Regular cardiac myocyte (primary cell): ENCODE measurements around the gene COG8. TPM values are rescaled to one million over a fixed set of nuclear protein-coding genes. Genes with fewer than 3 reads are reported as not detected.

Experiments used
- total RNA-seq: library from RNA; depleted of rRNA; stranded (reverse); fragments of >200 nt; gene quantifications from 2 replicates; pipeline ENCODE4 v1.2.3, GENCODE V29; 2014

COG8 gene
- 45.6 and 48.8 TPM in 2 replicates for total RNA-seq

DNA sequence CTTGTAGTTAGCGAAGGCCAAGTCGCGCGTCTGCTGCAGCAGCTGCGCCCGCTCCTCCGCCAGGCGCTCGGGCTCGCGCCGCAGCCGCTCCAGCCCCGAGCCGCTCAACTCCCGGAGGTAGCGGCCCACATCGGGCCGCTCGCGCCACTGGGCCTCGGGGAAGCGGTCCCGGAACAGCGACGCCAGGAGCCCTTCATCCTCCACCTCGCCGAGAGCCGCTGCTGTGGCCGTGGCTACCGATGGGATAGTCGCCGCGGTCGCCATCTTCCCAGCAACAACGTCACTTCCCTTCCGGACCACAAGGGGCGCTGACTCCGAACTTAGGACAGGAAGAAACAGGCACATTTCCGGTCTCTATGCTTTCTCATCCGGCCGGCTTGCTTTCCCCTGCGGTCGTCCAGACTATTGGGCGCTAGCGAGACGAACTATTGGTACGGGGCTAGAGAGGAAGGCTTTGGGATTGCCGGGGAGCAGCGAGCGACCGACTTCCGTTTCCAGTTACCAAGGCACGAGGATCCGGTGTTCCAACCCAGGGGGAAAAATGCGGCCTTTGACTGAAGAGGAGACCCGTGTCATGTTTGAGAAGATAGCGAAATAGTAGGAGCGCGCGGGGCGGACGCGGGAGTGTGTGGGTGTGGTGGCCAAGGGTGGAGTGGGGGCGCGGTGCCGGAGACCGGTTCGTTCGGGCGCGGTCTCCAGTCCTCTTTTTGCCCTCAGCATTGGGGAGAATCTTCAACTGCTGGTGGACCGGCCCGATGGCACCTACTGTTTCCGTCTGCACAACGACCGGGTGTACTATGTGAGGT is at the start of gene COG8, which contains the start of gene NIP7:
Gene COG8 (minus strand): TSS at position 276 of the 806 bp plus-strand sequence. CDS start 12 bp downstream, at position 264.
Gene NIP7 (plus strand): TSS at position 484 of the 806 bp plus-strand sequence. CDS start 58 bp downstream, at position 542.

GRCh38 chr16:69351309-69352027 is 12.1 kb upstream of the COG8 start, which contains the start of gene TMED6:
Gene TMED6 (minus strand): TSS chr16:69351786. CDS start chr16:69351753, 33 bp downstream.

GRCh38 chr16:69330286-69331109 is 8.9 kb downstream of the COG8 start, which contains the start of gene PDF:
Gene PDF (minus strand): TSS chr16:69330588. CDS start chr16:69330570, 18 bp downstream.

DNA sequence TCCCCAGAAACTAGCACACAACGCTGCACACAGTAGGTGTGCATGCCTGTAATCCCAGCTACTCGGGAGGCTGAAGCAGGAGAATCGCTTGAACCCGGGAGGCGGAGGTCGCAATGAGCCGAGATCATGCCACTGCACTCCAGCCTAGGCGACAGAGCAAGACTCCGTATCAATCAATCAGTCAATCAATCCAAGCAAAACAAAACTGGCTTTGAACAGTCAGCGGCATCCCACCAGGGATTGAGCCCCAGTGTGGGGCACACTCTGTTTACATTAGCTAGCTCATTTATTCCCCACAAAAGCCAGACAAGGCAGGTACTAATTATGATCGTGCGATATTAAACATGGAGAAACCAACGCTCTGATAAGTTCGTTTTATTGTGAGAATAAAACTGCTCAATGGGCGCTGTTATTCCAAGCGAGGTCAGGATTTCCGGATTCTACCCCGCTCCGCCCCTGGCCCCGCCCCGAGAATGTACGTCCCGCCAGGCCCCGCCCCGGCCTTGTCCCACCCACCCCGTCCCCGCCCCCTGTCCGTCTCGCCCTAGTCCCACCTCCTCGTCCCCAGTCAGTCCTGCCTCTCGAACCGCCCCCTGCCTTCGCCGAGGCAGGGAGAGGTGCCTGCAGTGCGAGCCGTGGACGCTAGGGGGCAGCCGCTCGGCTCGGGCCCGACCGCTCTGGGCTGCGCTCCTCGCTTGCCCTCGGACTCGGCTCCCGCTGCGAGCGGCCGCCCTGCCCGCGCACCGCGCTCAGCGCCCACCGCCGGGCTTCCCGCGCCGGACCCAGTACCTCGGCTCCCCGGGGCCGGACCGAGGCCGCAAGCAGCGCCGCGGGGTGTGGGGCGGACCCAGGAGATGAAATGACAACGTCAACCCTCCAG is 28.5 kb downstream of the COG8 start, which contains the start of gene VPS4A:
Gene VPS4A (plus strand): TSS at position 698 of the 880 bp plus-strand sequence. CDS start 162 bp downstream, at position 860.

Other genes with a start within 250 kb of the COG8 start
- 2.7 and 5.6 TPM in 2 replicates for gene HAS3, start 233.9 kb downstream of the COG8 start, total RNA-seq
- 42.3 and 46.8 TPM in 2 replicates for gene CHTF8, start 207.0 kb downstream of the COG8 start, total RNA-seq
- 15.2 and 33.4 TPM in 2 replicates for gene UTP4, start 206.9 kb downstream of the COG8 start, total RNA-seq
- gene SNTB2, start 152.4 kb downstream of the COG8 start, total RNA-seq = 27.9 and 35.3 TPM in 2 replicates
- gene VPS4A, start 28.2 kb downstream of the COG8 start, total RNA-seq = 26.8 and 55.6 TPM in 2 replicates
- gene PDF, start 9.0 kb downstream of the COG8 start, total RNA-seq = 6.2 and 15.7 TPM in 2 replicates
- gene NIP7, start 208 bp upstream of the COG8 start, total RNA-seq = 17.5 and 40.5 TPM in 2 replicates
- not detected in 2 replicates for gene TMED6, start 12.2 kb upstream of the COG8 start, total RNA-seq
- 12.4 and 15.7 TPM in 2 replicates for gene TERF2, start 46.4 kb upstream of the COG8 start, total RNA-seq
- 56.4 and 79.6 TPM in 2 replicates for gene CYB5B, start 85.1 kb upstream of the COG8 start, total RNA-seq
- 14.2 and 14.9 TPM in 2 replicates for gene NFAT5, start 226.4 kb upstream of the COG8 start, total RNA-seq